ENCODE data around the gene APMAP. TPM values are rescaled to one million over a fixed set of nuclear protein-coding genes. Genes with fewer than 3 reads are reported as not detected.

Gene APMAP
- total RNA-seq, 1 donor from 2014 or later, result 29.7 TPM

GRCh38 chr20:25033924-25034300, 41.4 kb upstream of the APMAP start:
- H3K27me3 ChIP-seq, result no peaks in the 10 kb centered on the region
- no peak for DNase-seq (ENCODE audit: extremely low spot score in 2 of 2)
- intact Hi-C loops (cut with DNase I), result no loop called here
- H3K4me3 ChIP-seq, result no peak overlapping the region
- TF ChIP-seq POLR2A (IDR thresholded peaks at IDR 0.05) (no peak), CTCF (IDR thresholded peaks at IDR 0.05) (no peak), POLR2AphosphoS5 (IDR thresholded peaks at IDR 0.05; ENCODE audit: insufficient read depth in 1 of 2, low read depth in 1 of 2) (no peak)
- no peaks in the 10 kb centered on the region for H3K36me3 ChIP-seq
- H3K9me3 ChIP-seq, result no peaks in the 10 kb centered on the region
- peaks cover 56% of the 10 kb centered on the region for H3K4me1 ChIP-seq
- H3K27ac ChIP-seq, result peak overlapping the region; percentile 28

GRCh38 chr20:25033265-25033923, 40.8 kb upstream of the APMAP start:
- intact Hi-C loops (cut with DNase I), result no loop called here
- H3K4me1 ChIP-seq, result peaks cover 50% of the 10 kb centered on the region
- DNase-seq (ENCODE audit: extremely low spot score in 2 of 2), result no peak
- TF ChIP-seq CTCF (IDR thresholded peaks at IDR 0.05), result no peak
- TF ChIP-seq POLR2A (IDR thresholded peaks at IDR 0.05), result no peak
- TF ChIP-seq POLR2AphosphoS5 (IDR thresholded peaks at IDR 0.05; ENCODE audit: insufficient read depth in 1 of 2, low read depth in 1 of 2), result no peak
- H3K27me3 ChIP-seq, result no peaks in the 10 kb centered on the region
- no peak overlapping the region for H3K4me3 ChIP-seq
- H3K36me3 ChIP-seq, result no peaks in the 10 kb centered on the region
- peak overlapping the region; percentile 28 for H3K27ac ChIP-seq
- H3K9me3 ChIP-seq, result no peaks in the 10 kb centered on the region

- peaks cover 43% of the 10 kb centered on the region for H3K4me1 ChIP-seq
- no peak overlapping the region for H3K4me3 ChIP-seq
- peak overlapping the region; percentile 51 for H3K27ac ChIP-seq
- H3K27me3 ChIP-seq, result no peaks in the 10 kb centered on the region
- no peaks in the 10 kb centered on the region for H3K9me3 ChIP-seq
- no peaks in the 10 kb centered on the region for H3K36me3 ChIP-seq
- DNase-seq (ENCODE audit: extremely low spot score in 2 of 2), result no peak
- intact Hi-C loops (cut with DNase I), result no loop called here
- TF ChIP-seq POLR2AphosphoS5 (IDR thresholded peaks at IDR 0.05; ENCODE audit: insufficient read depth in 1 of 2, low read depth in 1 of 2) (no peak), POLR2A (IDR thresholded peaks at IDR 0.05) (no peak), CTCF (IDR thresholded peaks at IDR 0.05) (no peak)
Observed at GRCh38 chr20:25032478-25033264, 40.1 kb upstream of the APMAP start.

- H3K4me1 ChIP-seq, result peaks cover 37% of the 10 kb centered on the region
- DNase-seq (ENCODE audit: extremely low spot score in 2 of 2), result no peak
- intact Hi-C loops (cut with DNase I), result no loop called here
- no peak for TF ChIP-seq POLR2AphosphoS5 (IDR thresholded peaks at IDR 0.05; ENCODE audit: insufficient read depth in 1 of 2, low read depth in 1 of 2)
- no peak for TF ChIP-seq POLR2A (IDR thresholded peaks at IDR 0.05)
- no peaks in the 10 kb centered on the region for H3K27me3 ChIP-seq
- no peaks in the 10 kb centered on the region for H3K36me3 ChIP-seq
- H3K9me3 ChIP-seq, result no peaks in the 10 kb centered on the region
- H3K27ac ChIP-seq, result no peak overlapping the region
- H3K4me3 ChIP-seq, result no peak overlapping the region
Observed at GRCh38 chr20:25032065-25032477, 39.5 kb upstream of the APMAP start.

- Histone ChIP-seq H3K4me1 (peaks cover 31% of the 10 kb centered on the region), H3K27me3 (no peaks in the 10 kb centered on the region), H3K27ac (no peak overlapping the region), H3K9me3 (no peaks in the 10 kb centered on the region), H3K4me3 (no peak overlapping the region), H3K36me3 (no peaks in the 10 kb centered on the region)
- TF ChIP-seq POLR2AphosphoS5 (IDR thresholded peaks at IDR 0.05; ENCODE audit: insufficient read depth in 1 of 2, low read depth in 1 of 2) (no peak), CTCF (IDR thresholded peaks at IDR 0.05) (no peak)
- intact Hi-C loops (cut with DNase I), result no loop called here
- DNase-seq (ENCODE audit: extremely low spot score in 2 of 2), result no peak
Observed at GRCh38 chr20:25031241-25031640, 38.7 kb upstream of the APMAP start.
